RWPE1 (cell line): ENCODE data around the gene CATSPERD.
A peak's percentile ranks its signal among the peaks of the same experiment; 100 is the strongest.
"Not testable (repeated sequence)": the region's sequence is repeated elsewhere in the genome, so short reads cannot be mapped to it uniquely, and the experiment has no call there.

ENCODE experiments used
- CTCF ChIA-PET: fragments of 350-600 bp; sonication (Branson Sonifier 250); formaldehyde crosslinking; extraction: SDS; loops from one replicate; lab custom pipeline; 2021; lab: Yijun Ruan, JAX
- POLR2A ChIA-PET: fragments of 400-600 bp; formaldehyde crosslinking; extraction: SDS; loops from one replicate; lab custom pipeline; 2020; ENCODE audit warnings: antibody characterized with exemption; ENCODE audit not compliant: low non-redundant PET; lab: Yijun Ruan, JAX
- DNase-seq: peaks from one replicate; pipeline ENCODE4 v3.0.0; 2012; ENCODE audit warnings: low spot score
- H3K27ac ChIP-seq: fragments of 450-650 bp; 2 replicates; pipeline ENCODE4 v1.5.1; 2017
- CTCF ChIP-seq: fragments of 450-650 bp; conservative IDR thresholded peaks from 2 replicates; pipeline ENCODE4 v1.5.1; 2017; ENCODE audit warnings: low read depth, mild to moderate bottlenecking

CATSPERD gene

GRCh38 chr19:5775668-5776309, 55.4 kb downstream of the CATSPERD start:
- ChIA-PET CTCF (interaction anchor here (0.7 to 1.1 kb wide), 2 partner anchors 21 to 28 kb away, joined by 3 to 9 read pairs; no protein-coding TSS in a partner anchor), POLR2A (interaction anchor here (0.7 kb wide), 1 partner anchor 49 kb away, joined by 4 read pairs; no protein-coding TSS in a partner anchor)
- DNase-seq = no peak
- TF ChIP-seq CTCF = no peak
- H3K27ac ChIP-seq = 0 out of 2 replicates have a peak overlapping the region, but pooled peaks have one; percentile 7

- POLR2A ChIA-PET = no interaction called here
- TF ChIP-seq CTCF = no peak
- DNase-seq = no peak
- H3K27ac ChIP-seq = no peak overlapping the region
- CTCF ChIA-PET = no interaction called here
Measured at GRCh38 chr19:5778402-5778801, 58.0 kb downstream of the CATSPERD start.

- CTCF ChIA-PET = interaction anchor here (2.0 kb wide), 1 partner anchor 23 kb away, joined by 8 read pairs; no protein-coding TSS in a partner anchor
- H3K27ac ChIP-seq, POLR2A ChIA-PET, DNase-seq: not testable (repeated sequence)
Measured at GRCh38 chr19:5780916-5781315, 60.5 kb downstream of the CATSPERD start.

GRCh38 chr19:5782322-5782721, 61.9 kb downstream of the CATSPERD start:
- ChIA-PET CTCF (no interaction called here), POLR2A (no interaction called here)
- no peak overlapping the region; the same call in 1 of the 2 replicates for H3K27ac ChIP-seq
- DNase-seq = no peak
- TF ChIP-seq CTCF = no peak

- no peak overlapping the region; the same call in 1 of the 2 replicates for H3K27ac ChIP-seq
- no peak for DNase-seq
- no peak for TF ChIP-seq CTCF
- ChIA-PET CTCF (interaction anchor here (0.6 kb wide), 1 partner anchor 10 kb away, joined by 5 read pairs; no protein-coding TSS in a partner anchor), POLR2A (interaction anchor here (0.5 kb wide), 1 partner anchor 11 kb away, joined by 3 read pairs; no protein-coding TSS in a partner anchor)
Measured at GRCh38 chr19:5782945-5783919, 62.8 kb downstream of the CATSPERD start.

GRCh38 chr19:5784581-5785147, 64.2 kb downstream of the CATSPERD start, which contains the start of gene PRR22:
TSS of gene PRR22 (minus strand) at chr19:5784746. CDS start at chr19:5784660, 86 bp downstream.
- TF ChIP-seq CTCF = no peak
- ChIA-PET POLR2A (no interaction called here), CTCF (interaction anchor here (0.6 kb wide), 1 partner anchor 64 kb away, joined by 4 read pairs; no protein-coding TSS in a partner anchor)
- H3K27ac ChIP-seq = no peak within 1 kb of the TSS
- no peak for DNase-seq
